ENCODE results near the gene ABHD8. TPM values are rescaled to one million over a fixed set of nuclear protein-coding genes. Genes with fewer than 3 reads are reported as not detected.
A peak's percentile ranks its signal among the peaks of the same experiment; 100 is the strongest.

Gene ABHD8
- total RNA-seq, 2 donors from 2014 or later = 10.4 to 10.5 TPM

GRCh38 chr19:17244618-17245534 lies 58.3 kb downstream of the ABHD8 start:
- Mint-ChIP-seq H3K36me3 (no peaks in the 10 kb centered on the region), H3K27ac (no peak overlapping the region), H3K9me3 (no peaks in the 10 kb centered on the region)
- DNase-seq (ENCODE audit: low spot score in 2 of 2) = no peak
- ATAC-seq = no peak

DNA sequence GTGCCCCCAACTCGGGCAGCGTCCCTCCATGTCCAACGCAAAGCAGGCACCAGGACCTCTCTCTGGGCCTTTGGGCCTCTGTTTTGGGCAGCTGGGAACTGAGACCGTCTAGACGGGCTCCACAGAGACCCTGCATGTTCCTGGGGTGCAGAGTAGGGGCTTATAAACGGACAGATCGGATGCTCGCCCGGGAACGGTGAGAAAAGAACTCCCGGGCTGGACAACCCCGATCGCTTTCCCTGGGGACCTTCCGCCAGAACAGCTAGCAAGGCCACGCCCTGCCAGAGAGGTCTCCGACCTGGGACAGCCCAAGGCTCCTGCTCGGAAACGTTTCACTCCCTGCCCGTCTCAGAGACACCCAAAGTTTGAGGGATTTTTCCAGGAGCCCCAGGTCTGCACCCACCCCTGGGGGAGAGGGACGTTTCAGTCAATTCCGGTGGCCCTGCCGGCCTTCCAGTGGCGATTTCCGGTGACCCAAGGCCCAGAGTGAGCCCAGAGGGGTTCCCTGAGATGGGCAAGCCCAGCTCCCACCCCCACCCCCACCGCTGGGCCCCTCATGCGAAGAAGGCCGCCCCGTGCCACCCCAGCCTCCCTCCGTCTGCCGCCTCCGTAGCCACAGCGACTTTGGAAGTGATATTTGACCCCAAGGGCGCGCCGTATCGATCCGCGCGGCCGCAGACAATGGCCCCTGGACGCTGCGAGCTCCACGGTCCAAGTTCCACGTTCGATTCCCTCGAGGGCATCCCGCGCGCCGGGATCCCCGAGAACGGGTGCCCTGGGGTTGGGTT lies 59.2 kb downstream of the ABHD8 start:
- no peak for DNase-seq (ENCODE audit: low spot score in 2 of 2)
- H3K27ac Mint-ChIP-seq = no peak overlapping the region

DNA sequence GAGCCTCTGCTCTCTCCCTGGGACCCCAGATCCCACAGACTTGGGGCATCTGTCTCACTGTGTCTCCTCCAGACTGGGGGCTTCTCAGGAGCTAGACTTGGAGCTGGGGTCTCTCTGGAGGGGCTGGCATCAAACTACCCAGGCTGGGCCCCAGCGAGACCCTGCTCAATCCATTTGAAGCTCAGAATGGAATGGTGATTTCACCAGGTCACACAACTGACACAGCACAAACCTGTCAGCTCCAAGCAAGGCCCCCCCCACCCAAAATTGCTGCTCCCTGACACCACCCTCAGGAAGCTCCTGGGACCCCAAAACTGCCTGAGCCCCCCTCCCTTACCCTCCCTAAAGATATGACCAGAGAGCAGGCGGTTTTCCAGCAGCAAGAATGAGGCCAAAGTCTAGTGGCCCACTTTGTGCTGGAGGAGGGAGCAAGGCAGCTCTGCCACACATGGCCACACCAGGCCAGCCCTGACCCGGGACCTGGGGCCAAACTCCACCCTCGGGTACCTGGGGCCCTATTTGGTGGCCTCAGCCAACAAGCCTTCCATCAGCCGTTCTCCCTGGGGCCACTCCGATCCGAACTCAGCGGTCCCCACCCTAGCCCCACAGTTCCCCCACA lies 59.9 kb downstream of the ABHD8 start:
- no peak for ATAC-seq
- no peak for DNase-seq (ENCODE audit: low spot score in 2 of 2)
- no peaks in the 10 kb centered on the region for H3K9me3 Mint-ChIP-seq
- H3K27ac Mint-ChIP-seq = peak overlapping the region; percentile 30 to 42
- H3K36me3 Mint-ChIP-seq = no peaks in the 10 kb centered on the region

More for the DNA sequence above, 59.2 kb downstream of the ABHD8 start:
- Mint-ChIP-seq H3K36me3 (no peaks in the 10 kb centered on the region), H3K9me3 (no peaks in the 10 kb centered on the region)
- ATAC-seq = no peak

DNA sequence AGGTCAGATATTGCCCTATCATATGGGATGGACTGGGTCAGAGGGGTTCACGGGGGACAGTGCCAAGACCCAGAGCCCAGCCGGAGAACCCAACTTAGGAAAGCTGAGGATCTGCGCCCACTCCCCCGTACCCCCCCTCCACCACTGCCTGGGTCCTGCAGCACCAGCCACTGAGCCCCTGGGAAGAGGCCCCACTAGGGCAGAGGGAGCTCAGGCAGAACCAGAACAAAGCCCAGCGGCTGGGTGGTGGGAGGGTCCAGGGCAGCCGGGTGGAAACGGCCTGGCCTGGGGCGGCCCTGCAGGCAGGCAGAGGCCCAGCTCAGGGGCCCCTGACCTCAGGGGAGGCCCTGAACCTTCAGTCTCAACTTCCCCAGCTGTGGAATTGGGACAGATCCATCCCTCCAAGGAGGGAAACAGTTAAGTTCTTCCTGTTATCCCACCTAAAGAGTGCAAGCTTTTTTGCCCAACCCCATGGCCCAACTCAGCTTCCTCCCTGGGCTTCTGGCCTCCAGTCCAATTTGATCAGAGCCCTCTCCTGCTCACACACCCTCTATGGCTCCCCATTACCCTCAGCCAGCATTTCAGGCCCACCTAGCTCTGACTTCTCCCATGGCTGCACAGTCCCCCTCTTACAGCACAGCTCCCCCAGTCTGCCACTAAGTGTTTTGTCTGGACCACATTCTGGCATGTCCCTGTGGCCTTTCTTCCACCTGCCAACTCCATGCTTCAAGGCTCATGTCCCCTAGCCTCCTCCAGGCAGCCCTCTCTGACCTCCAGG lies 60.6 kb downstream of the ABHD8 start:
- Mint-ChIP-seq H3K36me3 (no peaks in the 10 kb centered on the region), H3K27ac (peak overlapping the region; percentile 30 to 42), H3K9me3 (no peaks in the 10 kb centered on the region)
- DNase-seq (ENCODE audit: low spot score in 2 of 2) = no peak
- ATAC-seq = no peak

Other genes starting within 250 kb of the ABHD8 start
- 10 to 100 TPM; 31.6 to 57.1 TPM for gene HAUS8, start 228.0 kb downstream of the ABHD8 start, total RNA-seq
- 100 to 1,000 TPM; 112 to 142 TPM for gene MYO9B, start 227.6 kb downstream of the ABHD8 start, total RNA-seq
- gene USE1, start 88.1 kb downstream of the ABHD8 start, total RNA-seq = 10 to 100 TPM; 28.6 to 39.1 TPM
- gene OCEL1, start 77.2 kb downstream of the ABHD8 start, total RNA-seq = 10 to 100 TPM; 14.3 to 17.1 TPM
- gene NR2F6, start 57.5 kb downstream of the ABHD8 start, total RNA-seq = 10 to 100 TPM in 1 of 2 donors, 1 to 10 TPM in 1; 5.8 to 12.9 TPM
- under 1 TPM; 0.43 to 0.49 TPM for gene USHBP1, start 38.7 kb downstream of the ABHD8 start, total RNA-seq
- 100 to 1,000 TPM; 115 to 125 TPM for gene BABAM1, start 36.0 kb downstream of the ABHD8 start, total RNA-seq
- gene ANKLE1, start 21.5 kb downstream of the ABHD8 start, total RNA-seq = 10 to 100 TPM in 1 of 2 donors, 1 to 10 TPM in 1; 8.4 to 13.7 TPM
- 100 to 1,000 TPM in 1 of 2 donors, 10 to 100 TPM in 1; 70.2 to 100 TPM for gene MRPL34, start 2.4 kb upstream of the ABHD8 start, total RNA-seq
- 10 to 100 TPM; 30.0 to 39.7 TPM for gene DDA1, start 6.1 kb upstream of the ABHD8 start, total RNA-seq
- 1 to 10 TPM; 4.5 to 7.2 TPM for gene ANO8, start 31.4 kb upstream of the ABHD8 start, total RNA-seq
- 10 to 100 TPM; 11.1 to 46.1 TPM for gene GTPBP3, start 34.1 kb upstream of the ABHD8 start, total RNA-seq
- under 1 TPM in 1 of 2 donors, not detected in 1; 0.20 TPM for gene PLVAP, start 73.9 kb upstream of the ABHD8 start, total RNA-seq
- gene CCDC194, start 90.8 kb upstream of the ABHD8 start, total RNA-seq = 1 to 10 TPM; 2.2 to 3.7 TPM
- 100 to 1,000 TPM in 1 of 2 donors, 10 to 100 TPM in 1; 77.4 to 126 TPM for gene BST2, start 102.2 kb upstream of the ABHD8 start, total RNA-seq
- gene MVB12A, start 116.6 kb upstream of the ABHD8 start, total RNA-seq = 10 to 100 TPM; 34.4 to 55.2 TPM
- not detected for gene TMEM221, start 145.2 kb upstream of the ABHD8 start, total RNA-seq
- gene NXNL1, start 157.5 kb upstream of the ABHD8 start, total RNA-seq = not detected
- gene SLC27A1, start 167.1 kb upstream of the ABHD8 start, total RNA-seq = 1 to 10 TPM; 5.8 to 6.3 TPM
- 10 to 100 TPM; 50.3 to 70.6 TPM for gene PGLS, start 208.2 kb upstream of the ABHD8 start, total RNA-seq

All from activated naive CD4-positive, alpha-beta T cell treated with anti-CD3 and anti-CD28 coated beads, Interleukin-2, amount 50 U/mL, for 72 hours (primary cell).